Stomach smooth muscle (tissue), 2 donors: Measurements from ENCODE around the gene CDK14.

Source experiments
- H3K27ac ChIP-seq: one replicate; pipeline ENCODE4 v1.7.0; 2013; ENCODE audit warnings: mild to moderate bottlenecking, low read length, inconsistent platforms
- H3K27me3 ChIP-seq, 2 donors: one replicate each; pipeline ENCODE4 v1.7.0; 2013; ENCODE audit warnings: low read length in 2 of 2; ENCODE audit not compliant: insufficient read depth in 2 of 2, control insufficient read depth in 1 of 2
- H3K36me3 ChIP-seq, 2 donors: one replicate each; pipeline ENCODE4 v1.7.0; 2013; ENCODE audit warnings: low read length in 2 of 2; ENCODE audit not compliant: control insufficient read depth in 2 of 2, insufficient read depth in 2 of 2
- H3K4me1 ChIP-seq: one replicate; pipeline ENCODE4 v1.7.0; 2013; ENCODE audit warnings: low read length; ENCODE audit not compliant: control insufficient read depth, insufficient read depth
- H3K4me3 ChIP-seq, 2 donors: one replicate each; pipeline ENCODE4 v1.7.0; 2013; ENCODE audit warnings: low read length in 2 of 2
- H3K9ac ChIP-seq, 2 donors: one replicate each; pipeline ENCODE4 v1.7.0; 2013; ENCODE audit warnings: low read length in 2 of 2, mild to moderate bottlenecking in 1 of 2
- H3K9me3 ChIP-seq, 2 donors: one replicate each; pipeline ENCODE4 v1.7.0; 2013; ENCODE audit warnings: low read length in 2 of 2; ENCODE audit not compliant: control insufficient read depth in 2 of 2
- donor health status: healthy.
- donor health status: Pancreatic carcinoma.

CDK14 gene

GRCh38 chr7:90596671-90597562, 796 bp downstream of the CDK14 start:
- Histone ChIP-seq H3K27ac (peak overlapping the region; percentile 58), H3K4me3 (peak overlapping the region; percentile 84 to 88), H3K9ac (peak overlapping the region; percentile 47 to 71), H3K9me3 (no peaks in the 10 kb centered on the region), H3K27me3 (no peaks in the 10 kb centered on the region), H3K4me1 (no peaks in the 10 kb centered on the region), H3K36me3 (no peaks in the 10 kb centered on the region)

DNA sequence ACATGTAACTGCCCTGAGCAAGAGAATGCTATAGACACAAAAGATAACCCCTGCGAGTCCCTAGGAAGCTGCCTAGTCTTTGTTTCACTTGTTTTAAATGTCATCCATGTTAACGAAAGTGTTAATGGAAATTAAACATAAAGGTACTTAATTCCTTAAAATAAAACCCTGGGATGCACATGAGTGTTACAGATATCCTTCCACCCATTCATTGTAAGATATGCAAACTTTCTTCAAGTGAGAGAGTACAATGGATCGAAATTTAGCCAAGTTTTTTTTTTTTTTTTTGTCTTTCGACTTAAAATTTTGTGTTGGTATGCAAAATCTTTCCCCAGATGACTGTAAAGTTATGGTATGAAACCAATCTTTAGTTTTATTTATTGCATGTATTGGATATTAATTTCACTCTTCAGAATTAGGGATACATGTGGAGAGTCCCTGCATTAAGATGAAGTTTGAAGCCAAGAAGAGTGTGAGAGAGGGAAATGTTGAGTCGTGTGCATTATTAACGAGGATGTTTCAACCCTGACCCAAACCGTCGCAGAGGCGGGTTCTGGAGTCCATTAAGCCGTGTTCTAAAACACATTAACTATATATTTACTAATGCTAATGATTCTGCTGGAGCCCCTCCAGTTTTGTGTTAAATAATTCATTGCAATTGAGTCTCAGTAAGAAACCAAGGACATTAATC, 1.6 kb downstream of the CDK14 start:
- Histone ChIP-seq H3K9ac (peak overlapping the region in 1 of 2 donors; percentile 47), H3K4me1 (no peaks in the 10 kb centered on the region), H3K27me3 (no peaks in the 10 kb centered on the region)

GRCh38 chr7:90599038-90599437, 2.9 kb downstream of the CDK14 start:
- Histone ChIP-seq H3K9me3 (no peaks in the 10 kb centered on the region), H3K27ac (no peak overlapping the region), H3K27me3 (no peaks in the 10 kb centered on the region), H3K4me3 (no peak overlapping the region), H3K9ac (no peak overlapping the region), H3K4me1 (no peaks in the 10 kb centered on the region), H3K36me3 (no peaks in the 10 kb centered on the region)

More for the DNA sequence above, 1.6 kb downstream of the CDK14 start:
- peak overlapping the region; percentile 84 to 88 for H3K4me3 ChIP-seq
- H3K9me3 ChIP-seq: no peaks in the 10 kb centered on the region
- H3K27ac ChIP-seq: no peak overlapping the region
- H3K36me3 ChIP-seq: no peaks in the 10 kb centered on the region

DNA sequence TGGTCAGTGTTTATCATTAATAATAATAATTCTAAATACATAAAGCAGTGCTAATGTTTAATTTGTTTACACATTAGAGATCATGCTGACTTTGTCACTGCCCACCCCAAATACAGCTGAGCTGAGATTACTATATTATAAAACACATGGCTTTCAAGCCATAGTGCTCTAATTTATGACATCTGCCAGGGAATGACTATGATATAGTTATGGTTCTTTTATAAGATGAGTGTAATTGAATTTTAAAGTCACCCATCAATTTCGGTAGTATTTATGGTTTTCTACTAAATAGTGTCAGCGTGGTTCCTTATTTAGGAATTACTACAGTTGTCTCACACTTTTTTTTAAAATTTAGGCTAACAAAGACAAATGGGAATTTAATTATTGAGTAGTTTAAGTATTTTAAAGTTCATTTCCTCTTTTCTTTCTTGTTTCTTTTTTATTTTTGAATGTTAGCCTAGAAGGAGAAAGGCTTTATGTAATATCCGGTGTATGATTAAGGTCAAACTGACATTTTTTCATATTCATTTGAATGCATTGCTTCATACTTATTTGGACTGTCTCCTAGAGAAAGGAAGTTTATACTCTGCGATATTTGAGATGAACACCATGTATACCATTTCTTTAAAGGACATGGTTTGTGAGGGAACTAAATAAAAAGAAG, 3.9 kb downstream of the CDK14 start:
- H3K9ac ChIP-seq: no peak overlapping the region
- no peaks in the 10 kb centered on the region for H3K4me1 ChIP-seq
- no peaks in the 10 kb centered on the region for H3K27me3 ChIP-seq
- H3K27ac ChIP-seq: no peak overlapping the region
- H3K4me3 ChIP-seq: no peak overlapping the region
- H3K36me3 ChIP-seq: no peaks in the 10 kb centered on the region
- H3K9me3 ChIP-seq: no peaks in the 10 kb centered on the region

DNA sequence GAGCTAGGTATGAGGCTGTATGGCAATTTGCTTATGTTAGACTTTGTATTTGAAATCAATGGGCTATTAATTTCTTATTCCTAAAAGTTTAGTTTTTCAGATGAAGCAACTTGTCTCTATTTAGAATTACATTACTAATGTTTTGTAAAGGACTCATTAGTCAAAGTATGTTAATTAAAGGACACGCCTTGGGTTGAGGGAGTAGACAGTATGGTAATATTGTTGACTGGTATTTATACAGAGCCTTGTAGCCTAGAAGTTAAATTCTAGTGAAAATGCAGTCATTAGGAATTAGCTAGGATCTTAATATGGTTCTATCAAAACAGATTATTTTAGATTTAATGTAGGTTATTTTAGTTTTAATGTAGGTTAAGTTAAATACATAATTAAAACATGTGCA, 6.2 kb downstream of the CDK14 start:
- H3K27ac ChIP-seq: no peak overlapping the region
- no peaks in the 10 kb centered on the region for H3K9me3 ChIP-seq
- H3K4me3 ChIP-seq: no peak overlapping the region
- no peaks in the 10 kb centered on the region for H3K4me1 ChIP-seq
- H3K27me3 ChIP-seq: no peaks in the 10 kb centered on the region
- no peak overlapping the region for H3K9ac ChIP-seq
- H3K36me3 ChIP-seq: no peaks in the 10 kb centered on the region

GRCh38 chr7:90603346-90603745, 7.2 kb downstream of the CDK14 start:
- no peaks in the 10 kb centered on the region for H3K36me3 ChIP-seq

GRCh38 chr7:90604383-90604782, 8.3 kb downstream of the CDK14 start:
- H3K27ac ChIP-seq: no peak overlapping the region
- no peak overlapping the region for H3K4me3 ChIP-seq
- no peak overlapping the region for H3K9ac ChIP-seq
- H3K36me3 ChIP-seq: no peaks in the 10 kb centered on the region
- H3K4me1 ChIP-seq: no peaks in the 10 kb centered on the region
- H3K27me3 ChIP-seq: no peaks in the 10 kb centered on the region
- H3K9me3 ChIP-seq: no peaks in the 10 kb centered on the region

More at GRCh38 chr7:90603346-90603745, 7.2 kb downstream of the CDK14 start:
- Histone ChIP-seq H3K9ac (no peak overlapping the region), H3K4me1 (no peaks in the 10 kb centered on the region), H3K27me3 (no peaks in the 10 kb centered on the region), H3K4me3 (no peak overlapping the region), H3K27ac (no peak overlapping the region), H3K9me3 (no peaks in the 10 kb centered on the region)

DNA sequence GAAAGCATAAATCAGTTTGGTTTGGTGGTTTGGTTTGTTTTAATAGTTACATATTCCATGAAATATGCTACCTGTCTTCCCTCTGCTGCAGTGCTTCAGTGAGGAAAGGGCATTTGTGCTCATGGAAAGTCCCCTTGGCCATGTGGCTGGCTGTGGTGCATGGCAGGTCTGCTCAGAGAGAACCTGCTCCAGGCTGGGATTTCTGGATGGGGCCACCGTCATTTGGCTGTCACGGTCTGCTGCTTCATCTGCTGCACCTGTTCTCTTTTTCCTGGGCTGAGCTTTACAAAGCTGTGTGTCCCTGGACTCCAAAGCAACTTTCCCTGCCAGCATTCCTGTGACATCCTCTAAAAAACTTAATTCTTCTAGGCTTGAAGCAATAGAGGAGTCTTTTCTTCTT, 8.9 kb downstream of the CDK14 start:
- Histone ChIP-seq H3K4me1 (no peaks in the 10 kb centered on the region), H3K9ac (no peak overlapping the region), H3K27ac (no peak overlapping the region)

DNA sequence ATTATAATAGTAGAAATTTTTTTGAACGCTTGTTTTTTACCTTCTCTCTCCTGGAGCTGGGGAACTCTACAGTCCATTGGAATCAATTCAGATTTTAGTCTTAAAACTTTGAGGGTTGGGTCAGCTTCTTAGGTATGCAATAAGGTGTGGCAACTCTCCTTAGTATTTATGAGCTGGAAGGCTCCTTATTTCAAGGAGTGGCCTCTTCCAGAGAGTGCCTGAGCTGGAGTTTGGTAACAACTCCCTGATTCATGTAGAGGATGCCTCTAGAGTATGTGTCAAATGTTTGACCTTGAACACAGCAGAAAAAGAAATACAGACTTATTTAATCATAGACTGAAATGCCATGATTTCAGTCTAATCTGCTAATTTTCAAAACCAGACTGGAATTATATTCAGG, 11.1 kb downstream of the CDK14 start:
- Histone ChIP-seq H3K36me3 (no peaks in the 10 kb centered on the region), H3K9ac (no peak overlapping the region), H3K27me3 (no peaks in the 10 kb centered on the region), H3K9me3 (no peaks in the 10 kb centered on the region), H3K4me3 (no peak overlapping the region), H3K27ac (no peak overlapping the region), H3K4me1 (no peaks in the 10 kb centered on the region)

More for the DNA sequence above, 8.9 kb downstream of the CDK14 start:
- Histone ChIP-seq H3K27me3 (no peaks in the 10 kb centered on the region), H3K4me3 (no peak overlapping the region), H3K9me3 (no peaks in the 10 kb centered on the region), H3K36me3 (no peaks in the 10 kb centered on the region)

DNA sequence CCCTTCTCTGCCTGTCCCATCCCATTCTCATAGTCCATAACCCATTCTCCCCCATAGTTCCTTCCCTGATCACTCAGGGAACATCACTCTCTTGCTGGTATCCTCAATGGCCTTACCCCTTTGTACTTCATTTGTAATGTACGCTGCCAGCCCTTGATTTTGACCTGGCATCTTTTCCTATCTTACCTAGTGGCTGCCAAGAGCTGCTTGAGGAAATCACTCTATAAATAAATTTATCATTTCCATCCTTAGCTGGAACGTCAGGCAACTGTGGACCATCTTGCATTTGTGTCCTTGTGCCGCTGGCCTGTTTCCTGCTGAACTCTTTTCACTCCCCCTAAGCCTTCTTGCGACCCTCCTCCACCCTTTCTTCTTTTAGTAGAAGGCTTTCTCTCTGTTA, 14.0 kb downstream of the CDK14 start:
- no peak overlapping the region for H3K27ac ChIP-seq

More for the DNA sequence above, 14.0 kb downstream of the CDK14 start:
- H3K9ac ChIP-seq: no peak overlapping the region
- H3K4me1 ChIP-seq: no peaks in the 10 kb centered on the region
- H3K4me3 ChIP-seq: no peak overlapping the region
- H3K27me3 ChIP-seq: no peaks in the 10 kb centered on the region
- no peaks in the 10 kb centered on the region for H3K9me3 ChIP-seq
- no peaks in the 10 kb centered on the region for H3K36me3 ChIP-seq
